T1000 (cell line): Measurements from ENCODE around the gene LIMD2.

Source experiments
- DNase-seq: peaks from one replicate; lab custom pipeline; 2025; ENCODE audit warnings: mixed read lengths; lab: John Stamatoyannopoulos, UW

Gene LIMD2

DNA sequence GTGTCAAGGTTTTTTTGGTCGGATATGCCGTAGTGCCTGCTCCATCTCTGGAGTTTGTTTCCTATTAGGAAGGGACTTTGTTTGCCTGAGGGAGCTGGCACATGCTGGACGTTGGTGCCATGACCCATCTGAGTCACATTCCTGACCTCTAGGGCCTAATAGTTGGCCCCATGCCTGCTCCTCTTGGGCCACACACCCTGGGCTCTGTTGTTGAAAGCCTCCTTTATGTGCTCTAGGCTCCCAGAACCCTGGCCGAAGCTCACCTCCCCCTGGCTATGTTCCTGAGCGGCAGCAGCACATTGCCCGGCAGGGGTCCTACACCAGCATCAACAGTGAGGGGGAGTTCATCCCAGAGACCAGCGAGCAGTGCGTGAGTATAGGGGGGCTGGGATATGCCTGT lies 18.4 kb downstream of the LIMD2 start:
- DNase-seq = no peak

DNA sequence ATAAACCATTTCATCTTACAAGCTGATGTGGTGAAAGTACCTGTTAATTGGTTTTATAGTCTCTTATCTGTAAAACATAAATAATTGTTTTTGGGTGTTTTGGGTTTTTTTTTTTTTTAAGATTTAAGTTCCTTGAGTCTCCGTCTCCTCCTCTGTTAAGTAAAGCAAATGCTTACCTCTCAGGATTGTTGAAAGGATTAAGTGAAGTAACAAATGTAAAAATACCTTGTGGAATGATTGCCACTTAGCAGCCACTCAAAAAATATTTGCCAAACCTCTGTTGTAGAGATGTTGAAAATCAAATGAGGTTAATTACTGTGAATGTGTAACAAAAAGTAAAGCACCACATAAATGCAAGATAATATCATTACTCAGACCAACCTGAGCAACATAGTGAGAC lies 19.2 kb downstream of the LIMD2 start:
- DNase-seq = no peak

DNA sequence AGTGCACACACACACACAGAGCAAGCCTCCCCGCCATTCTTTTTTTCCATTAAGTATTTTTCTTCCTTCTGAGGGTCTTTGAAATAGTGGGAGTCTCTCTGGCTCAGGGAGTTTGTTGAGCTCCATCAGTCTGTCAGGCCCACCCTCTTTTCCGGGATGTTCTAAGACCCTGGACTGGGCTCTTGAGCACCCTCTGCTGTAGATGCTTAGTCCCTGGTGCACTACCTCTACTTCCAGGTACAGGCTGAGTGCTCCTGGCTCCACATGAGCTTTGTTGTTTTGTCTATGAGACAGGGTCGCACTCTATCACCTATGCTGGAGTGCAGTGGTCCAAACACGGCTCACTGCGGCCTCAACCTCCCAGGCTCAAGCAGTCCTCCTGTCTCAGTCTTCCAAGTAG lies 20.7 kb downstream of the LIMD2 start:
- no peak for DNase-seq

DNA sequence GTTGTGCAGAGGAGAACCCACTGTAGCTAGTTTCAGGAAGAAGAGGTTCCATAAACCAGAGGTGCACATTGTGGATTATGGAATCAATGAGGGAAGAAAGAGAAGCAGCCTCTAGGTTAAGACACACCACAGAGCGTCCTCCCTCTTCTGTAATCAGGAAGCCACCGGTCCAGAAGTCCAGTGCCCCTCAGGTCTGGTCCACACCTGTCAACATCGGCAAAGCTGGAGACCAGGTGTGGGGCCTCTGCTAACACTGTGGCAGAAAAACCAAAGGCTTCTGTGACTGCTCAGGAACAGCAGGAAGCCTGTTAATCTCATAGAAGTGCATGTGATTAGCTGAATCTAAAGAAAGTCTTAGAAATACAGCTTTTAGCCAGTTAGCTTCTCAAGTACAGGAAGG lies 23.3 kb downstream of the LIMD2 start:
- DNase-seq = no peak

DNA sequence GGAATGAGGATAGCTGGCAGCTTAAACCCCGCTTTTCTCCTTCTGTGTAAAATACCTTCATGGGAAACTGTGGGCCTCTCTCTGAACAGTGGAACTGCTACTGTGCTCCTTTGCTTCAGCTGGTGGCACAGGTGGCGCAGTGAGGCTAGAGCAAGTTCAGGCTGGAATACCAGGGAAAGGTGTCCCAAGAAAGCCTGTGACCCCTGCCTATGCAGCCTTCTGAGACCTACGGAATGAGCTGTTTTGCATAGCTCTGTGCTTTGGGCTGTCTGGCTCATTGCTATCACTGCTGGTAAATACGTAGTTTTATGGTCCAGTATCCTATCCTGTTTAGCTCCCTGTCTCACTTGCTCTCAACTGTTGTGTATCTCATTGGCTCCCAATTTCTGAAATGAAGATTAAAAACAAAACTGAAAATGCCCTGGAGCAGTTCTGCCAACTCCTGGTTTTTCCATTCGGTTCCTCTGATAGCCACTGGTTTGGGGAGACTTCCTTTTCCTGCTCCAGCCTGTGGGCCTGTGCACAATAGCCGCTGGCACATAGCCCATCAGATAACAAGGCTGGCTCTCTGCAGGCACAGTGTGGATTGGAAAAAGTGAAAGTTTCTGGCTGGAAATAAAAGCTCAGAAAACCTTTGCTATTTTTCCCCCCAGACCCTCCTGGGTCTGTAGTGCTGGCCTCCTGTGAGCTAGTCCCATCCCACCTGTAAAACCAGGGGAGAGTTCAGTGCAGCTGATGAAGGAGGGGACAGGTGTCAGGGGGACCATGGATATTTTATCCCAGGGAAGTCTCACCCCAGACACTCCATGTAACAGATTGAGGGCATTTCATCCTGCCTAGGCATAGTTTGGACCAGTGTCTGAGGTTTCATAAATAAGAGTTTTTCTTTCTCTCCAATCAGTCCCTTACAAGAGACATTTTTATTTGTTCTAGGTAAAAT lies 24.0 kb downstream of the LIMD2 start:
- peak; percentile 80 for DNase-seq

DNA sequence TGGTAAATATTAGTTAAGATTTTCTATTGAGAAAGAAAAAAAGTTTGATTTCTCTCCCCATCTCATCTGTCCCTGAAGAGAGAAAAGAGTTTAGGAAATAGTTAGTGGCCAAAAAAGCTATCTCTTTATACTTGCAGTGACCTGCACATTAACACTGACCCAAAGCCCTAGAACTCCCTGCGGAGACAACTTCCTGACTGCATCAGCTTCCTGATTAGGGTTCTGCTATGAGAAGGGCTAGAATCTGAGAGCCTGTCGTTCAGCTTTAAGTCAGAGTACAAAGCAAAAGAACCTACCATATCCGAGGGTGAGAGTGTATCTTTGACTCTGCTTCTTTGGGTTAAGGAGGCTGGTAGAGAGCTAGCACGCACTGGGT lies 24.7 kb downstream of the LIMD2 start:
- no peak for DNase-seq

DNA sequence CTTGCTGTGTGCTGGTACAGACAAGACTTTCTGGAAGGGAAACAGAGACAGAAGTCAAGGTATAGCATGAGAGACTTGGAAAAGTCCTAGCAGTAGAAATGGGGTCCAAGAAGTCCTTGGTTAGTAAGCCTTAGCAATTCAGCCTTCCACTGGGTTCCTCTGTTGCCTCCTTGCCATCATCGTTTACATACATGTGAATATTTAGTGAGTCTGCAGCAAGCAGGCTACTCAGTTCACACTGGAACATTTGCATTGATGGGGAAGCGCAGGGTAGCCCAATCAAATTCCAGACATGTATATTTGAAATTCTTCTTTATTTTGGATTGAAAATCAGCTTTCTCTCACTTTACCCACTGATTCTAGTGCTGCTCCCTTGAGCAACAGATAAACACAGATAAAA lies 27.1 kb downstream of the LIMD2 start:
- no peak for DNase-seq

DNA sequence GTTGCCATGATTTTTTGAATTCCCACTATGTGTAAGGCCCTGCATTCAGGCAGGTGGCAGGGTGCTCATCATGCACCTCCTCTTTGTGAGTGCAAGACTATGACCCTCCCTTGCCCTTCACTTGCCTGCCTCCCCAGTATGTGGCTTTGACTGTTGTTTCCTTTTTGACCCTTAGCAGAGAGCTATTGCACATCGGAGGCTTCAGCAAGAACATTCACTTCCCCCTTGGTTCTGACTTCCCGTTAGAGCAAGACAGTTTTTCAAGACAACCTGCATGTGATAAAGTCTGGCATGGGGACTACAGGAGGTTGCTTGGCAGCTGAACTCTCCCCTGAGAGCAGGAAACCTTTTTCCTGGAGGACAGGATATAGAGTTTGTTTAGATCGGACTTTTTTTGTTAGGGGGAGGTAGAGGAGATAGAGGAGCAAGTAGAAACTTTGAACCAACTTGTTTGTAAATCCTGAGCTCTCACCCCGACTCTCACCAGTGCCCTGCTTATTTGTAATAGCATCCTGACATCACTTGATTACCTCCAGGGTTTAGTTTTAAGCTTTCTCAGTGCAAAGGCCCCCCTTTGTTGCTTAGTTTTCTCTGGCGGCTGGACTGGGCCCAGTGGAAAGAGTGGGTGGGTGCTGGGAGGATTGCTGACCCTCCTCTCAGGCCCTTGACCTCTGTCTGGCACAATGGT lies 34.3 kb downstream of the LIMD2 start:
- no peak for DNase-seq

DNA sequence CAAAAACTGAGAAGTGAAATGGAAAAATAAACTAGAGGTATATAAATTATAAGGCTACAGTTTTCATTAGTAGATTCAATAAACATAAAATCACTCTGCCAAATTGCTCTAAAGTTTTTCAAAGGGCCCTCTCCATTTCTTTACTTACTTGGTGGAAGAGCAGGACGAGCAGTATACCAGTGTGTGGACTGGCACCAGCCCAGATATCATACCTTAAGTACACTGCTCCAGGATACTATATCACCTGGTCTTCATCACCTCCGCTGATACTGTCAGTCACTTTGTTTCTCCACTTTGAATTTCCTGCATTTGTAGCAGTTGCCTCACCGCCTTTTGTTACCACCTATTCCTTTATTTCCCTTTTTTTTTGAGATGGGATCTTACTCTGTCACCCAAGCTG lies 40.1 kb downstream of the LIMD2 start:
- DNase-seq = no peak

DNA sequence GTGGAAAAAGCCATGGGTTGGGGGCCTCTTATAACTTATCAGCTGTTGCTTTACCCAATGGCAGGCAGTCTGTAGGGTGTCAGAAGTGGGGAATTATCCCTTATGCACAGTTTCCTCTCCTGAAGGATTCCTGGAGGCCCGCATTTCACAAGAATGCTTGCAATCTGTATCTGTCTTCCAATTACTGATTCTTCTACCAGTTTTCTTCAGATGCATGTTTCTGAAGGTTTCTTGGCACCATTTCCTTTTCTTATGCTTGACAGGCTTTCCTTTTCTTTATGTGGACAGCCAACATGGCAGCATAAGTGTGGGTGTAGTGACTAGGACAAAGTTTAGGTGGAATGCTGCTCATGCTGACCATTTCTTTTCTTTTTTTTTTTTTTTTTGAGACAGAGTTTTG lies 41.6 kb downstream of the LIMD2 start:
- DNase-seq = no peak

DNA sequence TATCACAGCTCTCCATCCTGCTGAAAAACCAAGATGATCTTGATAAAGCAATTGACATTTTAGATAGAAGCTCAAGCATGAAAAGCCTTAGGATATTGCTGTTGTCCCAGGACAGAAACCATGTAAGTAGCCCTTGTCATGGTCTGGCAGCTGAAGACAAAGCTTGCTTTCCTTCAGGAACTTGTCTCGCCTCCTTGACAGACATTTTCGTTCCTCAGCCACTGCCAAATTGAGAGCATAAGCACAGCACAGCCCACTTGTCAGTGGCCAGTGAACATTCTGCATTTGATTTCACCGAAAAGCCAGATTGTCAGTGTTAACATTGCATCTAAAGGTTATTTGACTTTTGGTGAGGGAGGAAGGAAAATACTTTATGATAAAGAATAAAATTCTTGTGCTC lies 42.1 kb downstream of the LIMD2 start:
- DNase-seq = no peak

DNA sequence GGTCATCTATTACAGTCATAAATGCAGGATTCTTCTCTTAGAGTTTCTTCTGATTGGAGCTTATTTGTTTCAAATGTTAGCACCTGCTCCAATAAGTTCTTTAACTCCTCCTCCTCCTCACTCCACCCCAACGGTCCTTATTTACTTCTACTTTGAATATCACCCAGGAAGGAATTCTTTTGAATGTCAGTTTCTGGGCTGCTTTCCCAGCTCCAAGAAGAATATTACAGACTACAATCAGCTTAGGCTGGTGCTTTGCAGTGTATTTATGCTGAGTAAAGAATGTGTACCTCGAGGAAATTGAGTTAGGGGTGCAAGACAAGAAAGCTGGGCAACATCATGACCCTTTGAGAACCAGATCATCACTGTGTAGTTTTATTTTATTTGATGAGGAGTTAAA lies 46.9 kb downstream of the LIMD2 start:
- DNase-seq = no peak

DNA sequence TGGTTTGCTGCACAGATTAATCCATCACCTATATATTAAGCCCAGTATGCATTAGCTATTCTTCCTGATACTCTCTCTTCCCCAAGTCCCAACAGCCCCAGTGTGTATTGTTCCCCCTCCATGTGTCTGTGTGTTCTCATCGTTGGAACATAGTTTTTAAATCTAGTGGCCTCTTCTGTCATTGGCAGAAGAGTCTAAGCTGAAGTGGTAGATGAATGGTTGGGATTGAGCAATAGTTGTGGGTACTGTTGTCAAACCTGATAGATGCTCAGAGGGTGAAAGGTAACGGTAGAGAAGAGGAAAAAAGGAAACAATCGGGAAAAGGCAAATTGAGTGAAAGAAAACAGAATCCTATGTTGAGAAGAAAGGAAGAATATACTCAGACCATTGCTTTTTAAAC lies 47.8 kb downstream of the LIMD2 start:
- no peak for DNase-seq

DNA sequence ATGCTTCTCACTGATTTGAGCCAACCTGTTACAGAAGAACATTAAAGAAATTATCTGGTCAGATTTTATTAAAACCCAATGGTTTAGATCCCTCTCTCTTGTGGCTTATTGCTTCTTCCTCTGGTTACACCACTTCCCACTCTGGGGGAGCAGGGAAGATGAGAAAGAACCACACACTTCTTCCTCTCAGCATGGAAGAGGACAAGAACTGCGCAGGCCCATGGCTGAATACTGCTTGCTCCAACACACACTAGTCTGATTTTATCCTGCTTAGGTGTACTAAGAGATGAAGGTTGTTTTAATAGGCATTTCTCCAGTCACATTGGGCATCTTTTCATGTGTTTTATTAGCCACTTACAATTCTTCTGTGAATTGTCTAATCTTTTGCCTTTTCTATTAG lies 50.1 kb downstream of the LIMD2 start:
- no peak for DNase-seq

DNA sequence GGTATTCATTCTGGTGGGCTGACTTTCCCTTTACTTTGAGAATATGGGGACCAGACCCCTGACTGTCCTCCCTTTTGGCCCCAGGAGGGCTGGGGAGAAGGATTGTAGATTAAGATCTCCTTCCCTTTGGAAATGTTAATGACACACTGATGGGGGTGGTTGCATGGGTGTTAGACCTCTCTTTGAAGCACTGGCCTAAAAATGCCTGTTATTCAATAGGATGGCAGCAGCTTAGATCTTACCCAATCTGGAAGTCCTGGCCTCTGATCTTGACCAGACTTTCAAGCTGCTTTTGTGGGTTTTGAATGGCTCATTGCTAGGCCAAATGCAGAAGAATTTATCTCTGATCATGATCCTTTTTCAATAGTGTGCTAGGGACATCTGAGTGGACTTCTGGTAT lies 52.0 kb downstream of the LIMD2 start:
- no peak for DNase-seq

DNA sequence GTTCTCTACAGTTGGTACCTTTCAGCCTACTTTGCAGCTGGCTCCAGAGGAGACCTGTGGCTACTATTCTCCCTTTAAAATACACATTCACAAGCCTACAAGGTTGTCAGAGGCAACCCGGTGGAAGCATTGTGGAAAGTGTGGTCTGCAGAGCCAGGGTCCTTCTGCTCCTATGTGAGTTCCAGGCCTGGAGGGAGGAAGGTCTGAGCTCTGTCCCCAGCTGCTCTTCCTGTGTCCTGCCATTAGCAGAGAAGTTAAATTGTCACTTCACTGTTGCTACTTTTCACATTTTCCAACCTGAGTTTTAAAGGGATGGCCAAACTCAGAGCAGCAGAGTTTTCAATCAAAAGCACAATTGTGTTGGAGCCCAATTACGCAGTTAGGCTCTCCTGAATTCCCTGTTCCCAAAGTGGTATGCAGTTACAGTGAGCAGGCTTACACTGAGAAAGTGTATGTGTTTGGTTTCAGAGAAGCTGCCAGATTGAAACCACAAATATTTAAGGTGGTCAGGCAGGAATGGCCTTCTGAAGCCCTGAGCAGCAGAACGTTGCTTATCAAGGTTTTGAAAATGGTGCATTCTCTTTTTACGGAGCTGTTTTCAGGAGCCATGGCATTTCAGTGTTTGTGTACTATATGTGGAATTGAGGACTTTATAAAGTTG lies 52.7 kb downstream of the LIMD2 start:
- DNase-seq = no peak

DNA sequence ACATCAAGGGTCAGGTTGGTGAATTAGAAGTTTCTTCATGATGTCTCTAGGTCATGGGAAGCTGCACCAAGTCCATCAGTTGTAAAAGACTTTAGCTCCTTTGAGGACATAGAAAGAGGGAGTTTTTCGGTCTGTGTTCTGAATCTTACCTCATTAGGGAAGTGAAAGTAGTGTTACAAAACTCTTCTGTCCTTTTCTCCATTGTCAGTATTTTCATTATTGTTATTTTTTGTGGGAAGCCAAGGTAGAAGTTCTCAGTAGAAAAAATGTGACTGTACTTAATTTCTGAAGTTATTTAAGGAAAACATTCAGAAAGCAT lies 53.5 kb downstream of the LIMD2 start:
- no peak for DNase-seq
